Measurements from ENCODE around the gene LRMDA.

The LRMDA gene

DNA sequence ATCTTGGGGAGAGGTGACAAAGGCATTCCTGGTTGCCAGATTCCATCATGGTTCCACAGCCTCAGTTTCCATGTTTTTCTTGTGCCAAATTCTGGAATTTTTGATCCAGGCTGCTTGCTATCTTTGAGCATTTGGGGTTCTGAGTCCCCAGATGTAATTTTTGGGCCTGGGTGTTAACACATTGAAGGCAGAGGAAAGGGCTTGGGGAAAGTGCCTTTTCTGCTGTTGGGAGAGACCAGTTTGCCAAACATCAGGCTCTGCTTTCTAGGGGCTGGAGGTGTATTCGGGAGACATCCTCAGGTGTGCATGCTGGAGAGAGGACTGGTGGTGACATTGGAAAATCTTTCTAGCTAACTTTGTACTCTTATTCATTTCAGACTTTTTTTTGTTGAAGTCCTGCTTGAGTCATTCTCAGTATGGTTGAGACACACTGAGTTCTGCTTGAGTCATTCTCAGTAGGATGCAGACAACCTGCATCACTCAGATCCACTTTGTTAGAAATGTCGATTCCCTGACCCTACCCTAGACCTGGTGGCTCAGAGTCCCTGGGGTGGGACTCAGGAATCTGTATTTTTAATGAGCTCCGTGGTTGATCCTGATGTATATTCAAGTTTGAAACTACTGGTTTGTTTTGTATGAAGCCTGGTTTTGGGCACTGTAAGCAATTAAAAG lies 101.0 kb downstream of the LRMDA start:
- DNase-seq (ENCODE audit: low read depth in 2 of 2, low spot score in 1 of 2): no peak

DNA sequence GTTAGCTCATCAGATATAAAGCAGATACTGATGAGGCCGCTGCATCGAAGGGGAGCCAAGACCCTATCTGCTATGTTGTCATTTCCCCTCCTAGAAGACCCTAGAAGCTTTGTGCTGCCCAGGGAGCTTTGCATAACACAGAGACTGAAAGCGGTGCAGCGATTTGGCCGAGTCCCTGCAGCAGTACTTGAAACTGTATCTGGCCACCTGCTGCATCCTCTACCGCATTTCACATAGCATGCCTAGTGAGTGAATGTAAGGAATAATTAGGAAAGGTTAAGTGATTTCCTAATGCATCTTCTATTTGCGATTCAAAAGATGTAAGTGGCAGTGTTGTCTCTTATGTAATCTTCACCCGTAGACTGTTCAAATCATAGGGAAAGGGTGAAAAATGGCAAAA lies 106.7 kb downstream of the LRMDA start:
- DNase-seq (ENCODE audit: low read depth in 2 of 2, low spot score in 1 of 2): no peak

DNA sequence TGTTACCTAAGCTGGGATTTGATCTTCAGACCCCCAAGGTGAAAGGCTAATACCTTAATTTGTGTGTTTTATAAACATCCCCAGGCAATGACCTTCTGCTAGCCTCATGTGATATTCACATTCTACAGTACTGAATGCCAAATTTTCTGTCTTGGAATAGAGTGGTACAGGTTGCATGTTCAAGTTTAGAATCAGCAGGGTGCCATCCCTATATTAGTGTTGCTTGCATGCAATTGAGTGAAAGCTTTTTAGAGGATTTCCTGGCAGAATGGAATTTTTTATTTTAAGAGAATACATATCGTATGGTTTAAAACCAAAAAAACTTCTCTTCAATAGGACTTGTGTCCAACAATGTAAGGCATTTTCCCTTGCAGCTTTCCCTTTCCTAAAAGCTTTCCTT lies 107.3 kb downstream of the LRMDA start:
- DNase-seq (ENCODE audit: low read depth in 2 of 2, low spot score in 1 of 2): no peak

DNA sequence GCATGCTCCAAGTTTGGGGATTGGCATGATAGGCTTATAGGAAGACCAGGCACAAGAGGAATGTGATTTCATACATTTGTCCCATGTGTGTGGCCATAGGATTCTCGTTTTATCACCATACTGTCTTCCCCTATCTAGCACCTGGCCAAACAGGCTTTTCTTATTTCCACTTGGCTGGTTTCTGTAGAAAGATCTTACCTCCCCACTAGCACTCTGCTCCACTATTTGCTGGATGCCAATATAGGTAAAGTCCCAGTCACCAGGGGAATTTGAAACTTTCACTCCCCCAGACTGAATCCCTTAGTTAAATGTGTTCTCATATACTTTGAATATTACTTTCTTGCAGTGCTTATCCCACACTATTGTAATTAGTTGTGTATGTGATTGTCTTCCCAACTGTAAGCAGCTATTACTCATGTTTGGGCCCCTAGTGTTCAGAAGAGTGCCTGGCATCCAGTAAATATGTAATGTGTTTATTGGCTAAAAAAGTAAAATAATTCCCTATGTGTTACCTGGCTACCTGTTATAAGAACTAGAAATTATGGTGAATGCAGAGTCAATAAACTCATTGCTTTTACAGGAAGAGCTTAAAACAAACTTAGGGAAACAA lies 109.0 kb downstream of the LRMDA start:
- no peak for DNase-seq (ENCODE audit: low read depth in 2 of 2, low spot score in 1 of 2)

DNA sequence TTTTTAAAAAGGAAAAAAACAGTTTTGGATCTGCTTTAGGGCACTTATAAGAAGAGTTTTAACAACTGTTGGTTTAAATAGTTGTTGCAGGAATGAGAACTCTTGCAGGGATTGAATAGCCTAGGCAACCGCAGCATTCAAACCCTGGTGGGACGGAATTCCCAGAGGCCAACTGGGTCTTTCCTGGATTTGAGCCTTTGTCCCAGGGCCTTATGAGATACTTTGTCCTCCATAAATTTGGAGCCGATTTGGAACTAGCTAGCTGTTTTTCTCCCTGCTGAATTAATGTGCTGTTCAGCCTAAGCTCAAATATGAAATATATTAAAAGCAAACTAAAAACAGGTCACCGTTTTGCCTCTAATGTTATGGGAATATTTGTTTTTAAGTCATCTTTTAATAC lies 109.6 kb downstream of the LRMDA start:
- DNase-seq (ENCODE audit: low read depth in 2 of 2, low spot score in 1 of 2): no peak

DNA sequence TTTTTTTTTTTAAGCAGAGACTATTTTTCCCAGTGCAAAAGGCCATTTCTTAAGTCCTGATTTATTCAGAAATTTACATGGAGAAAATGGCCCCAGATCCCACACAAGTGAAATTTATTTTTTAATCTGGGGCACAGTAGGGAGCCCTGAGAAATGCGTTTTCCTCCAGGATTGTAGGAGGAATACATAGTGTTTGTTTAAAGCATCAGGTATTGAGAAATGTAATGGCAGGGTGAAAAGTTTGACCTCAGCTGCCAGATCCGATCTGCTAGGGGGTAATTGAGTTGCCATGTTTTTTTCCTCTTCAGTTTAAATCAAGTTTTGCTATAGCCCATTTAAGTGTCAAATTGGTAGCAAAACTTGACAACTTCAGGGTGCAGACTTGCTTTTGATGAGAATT lies 110.0 kb downstream of the LRMDA start:
- DNase-seq (ENCODE audit: low read depth in 2 of 2, low spot score in 1 of 2): no peak

DNA sequence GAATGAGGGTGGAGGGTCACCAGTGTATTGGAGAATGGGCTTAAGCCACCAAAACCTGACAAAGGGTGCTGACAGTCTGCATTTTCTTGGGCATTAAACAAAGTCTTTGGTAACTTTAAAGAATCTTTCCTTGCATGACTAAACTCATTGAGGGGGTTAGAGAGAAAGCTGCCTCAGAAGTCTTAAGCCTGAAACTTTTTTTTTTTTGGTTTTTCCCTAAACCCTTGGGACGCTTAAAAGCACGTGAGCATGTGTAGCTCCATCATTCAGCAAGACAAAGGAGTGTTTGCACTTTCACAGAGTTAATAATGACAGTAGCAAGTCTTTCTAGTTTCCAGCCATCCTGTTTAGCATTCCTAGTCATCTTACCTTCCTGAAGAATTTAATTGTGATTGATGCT lies 110.7 kb downstream of the LRMDA start:
- no peak for DNase-seq (ENCODE audit: low read depth in 2 of 2, low spot score in 1 of 2)

DNA sequence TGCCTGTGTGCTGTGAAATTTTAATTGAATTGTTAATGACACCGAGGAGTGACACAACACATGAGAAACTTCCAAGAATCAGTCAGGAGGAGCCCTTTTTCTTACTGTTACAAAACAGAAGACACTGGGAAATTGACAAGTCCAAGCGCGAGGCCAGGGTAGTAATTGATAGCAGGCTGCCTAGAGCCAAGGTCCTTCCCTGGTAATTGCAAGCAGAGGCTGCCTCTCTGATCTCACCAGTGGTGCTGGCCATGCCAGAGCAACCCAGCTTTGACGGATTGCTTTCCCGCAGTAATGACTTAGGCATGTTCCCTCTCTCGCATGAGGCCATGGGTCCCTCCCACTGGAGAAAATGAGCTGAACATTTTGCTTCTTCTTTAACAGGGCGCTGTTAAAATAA lies 111.5 kb downstream of the LRMDA start:
- DNase-seq (ENCODE audit: low read depth in 2 of 2, low spot score in 1 of 2): no peak

DNA sequence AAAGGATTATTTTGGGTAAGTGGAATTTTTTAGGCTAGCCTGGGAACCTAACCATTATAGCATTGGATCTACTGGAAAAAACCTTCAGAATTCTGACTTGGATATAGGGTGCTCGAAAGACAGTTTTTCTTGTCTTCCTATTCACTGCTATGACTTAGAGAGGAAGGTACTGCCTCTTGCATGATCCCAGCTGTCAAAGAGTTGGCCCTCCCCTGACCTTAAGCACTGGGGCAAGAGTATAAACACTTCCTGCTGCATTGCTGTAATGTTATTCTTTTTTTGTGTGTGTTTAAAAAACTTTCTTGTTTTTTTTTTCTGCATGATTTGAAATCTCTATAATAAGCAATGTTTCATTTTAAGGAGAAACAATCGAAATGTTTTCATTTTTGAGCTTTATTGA lies 113.0 kb downstream of the LRMDA start:
- no peak for DNase-seq (ENCODE audit: low read depth in 2 of 2, low spot score in 1 of 2)

DNA sequence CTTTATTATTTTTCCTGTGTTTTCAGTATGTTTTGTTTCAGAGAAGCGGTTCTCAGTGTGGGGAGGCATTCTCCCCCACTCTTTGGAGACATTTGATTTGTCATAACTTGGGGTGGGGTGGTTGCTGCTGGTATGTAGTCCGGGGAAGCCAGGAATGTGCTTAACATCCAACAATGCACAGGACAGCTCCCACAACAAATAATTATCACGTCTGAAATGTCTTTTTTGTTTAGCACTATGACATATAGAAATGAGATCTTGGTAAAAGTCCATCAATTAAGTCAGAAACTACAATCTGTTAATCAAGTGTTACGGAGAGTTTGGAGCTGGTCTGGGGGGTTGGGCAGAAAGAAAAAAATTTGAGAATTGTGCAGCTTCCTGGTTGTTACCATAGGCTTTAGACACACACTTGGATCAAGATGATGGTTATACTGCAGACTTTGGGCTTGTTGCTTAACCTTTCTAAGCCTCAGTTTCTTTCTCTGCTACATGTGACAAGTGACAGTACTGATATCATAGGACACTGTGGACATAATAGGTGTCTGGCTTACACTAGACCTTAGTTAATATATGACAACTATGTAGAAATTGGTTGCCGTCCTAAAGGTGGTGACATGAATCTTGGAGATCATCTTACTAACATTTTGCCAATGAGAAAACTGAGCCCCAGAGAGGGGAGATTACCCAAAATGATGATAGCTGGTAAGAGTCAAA lies 113.7 kb downstream of the LRMDA start:
- no peak for DNase-seq (ENCODE audit: low read depth in 2 of 2, low spot score in 1 of 2)

DNA sequence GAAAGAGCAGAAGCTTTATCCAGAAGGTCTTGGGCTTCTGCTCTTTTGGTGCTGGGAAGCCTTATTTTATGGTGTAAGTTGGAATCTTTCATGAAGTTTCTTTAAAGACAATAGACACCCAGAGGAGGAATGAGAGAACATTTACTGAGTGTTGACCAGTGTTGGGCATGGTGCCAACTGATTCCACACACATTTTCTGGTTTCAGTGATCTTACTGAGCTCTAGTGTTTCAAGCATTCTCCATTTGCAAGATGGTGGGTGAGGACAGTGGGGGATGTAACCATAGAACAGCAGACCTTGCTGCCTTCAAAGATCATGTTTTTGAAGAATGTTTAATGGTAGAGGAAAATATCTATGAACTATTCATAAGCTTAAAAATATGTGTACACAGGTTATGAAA lies 114.6 kb downstream of the LRMDA start:
- DNase-seq (ENCODE audit: low read depth in 2 of 2, low spot score in 1 of 2): no peak

DNA sequence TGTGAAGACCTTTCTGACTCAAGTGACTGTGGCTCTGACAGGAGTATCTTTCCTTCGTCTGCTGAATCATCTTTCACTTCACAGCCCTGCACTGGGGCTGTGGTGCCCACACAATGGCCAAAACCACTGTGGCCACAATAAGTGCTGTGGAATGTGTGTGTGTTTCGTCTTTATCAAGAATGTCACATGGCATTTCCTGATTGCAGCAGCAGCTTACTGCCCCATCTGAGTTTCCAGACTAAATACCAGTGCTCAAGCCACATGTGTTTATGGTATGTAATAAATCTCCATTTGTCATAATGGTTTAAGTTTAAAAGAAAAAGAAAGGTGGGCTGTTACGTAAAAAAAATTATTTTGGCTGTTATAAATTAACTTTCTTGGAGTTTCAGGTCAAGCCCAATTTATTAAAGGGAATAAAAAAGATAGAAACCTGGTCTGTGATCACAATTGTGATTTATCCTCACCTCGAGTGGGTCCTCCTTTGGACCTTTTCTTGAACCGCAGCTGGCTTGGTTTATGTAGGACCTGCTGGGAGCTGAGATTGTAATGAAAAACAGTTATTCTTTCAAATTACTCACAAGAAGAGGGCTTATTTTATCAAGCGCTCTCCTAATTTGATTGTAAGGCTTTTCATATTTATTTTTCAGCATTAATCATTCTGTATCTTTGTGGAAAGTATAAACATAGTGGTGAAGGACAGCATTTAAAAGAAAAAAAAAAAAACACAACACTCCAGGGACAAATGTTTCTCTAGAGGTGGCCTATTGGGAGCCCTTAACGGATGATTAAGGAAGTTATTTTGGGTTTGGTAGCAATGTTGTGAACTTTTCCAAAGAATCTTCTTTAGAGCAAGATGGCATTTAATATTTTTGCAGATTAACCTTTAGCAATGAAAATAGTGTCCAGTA lies 116.2 kb downstream of the LRMDA start:
- no peak for DNase-seq (ENCODE audit: low read depth in 2 of 2, low spot score in 1 of 2)

DNA sequence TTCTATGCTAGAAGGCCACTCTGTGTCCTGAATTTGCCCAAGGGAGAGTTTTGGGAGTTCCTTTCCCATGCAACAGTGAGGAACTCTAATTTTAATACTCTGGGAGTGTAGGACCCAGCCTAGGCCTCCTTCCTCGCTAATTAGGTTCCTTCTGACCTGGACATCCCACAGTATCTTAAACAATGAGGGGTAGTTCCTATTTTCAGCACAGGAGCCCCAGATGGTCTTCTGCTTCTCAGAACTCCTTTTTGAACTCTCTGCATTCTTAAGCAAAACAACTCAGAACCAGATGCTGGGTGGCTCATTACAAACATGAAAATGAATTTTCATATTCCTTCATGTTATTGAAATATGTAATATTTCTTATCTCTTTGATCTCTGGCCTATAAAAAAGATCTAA lies 116.9 kb downstream of the LRMDA start:
- no peak for DNase-seq (ENCODE audit: low read depth in 2 of 2, low spot score in 1 of 2)

DNA sequence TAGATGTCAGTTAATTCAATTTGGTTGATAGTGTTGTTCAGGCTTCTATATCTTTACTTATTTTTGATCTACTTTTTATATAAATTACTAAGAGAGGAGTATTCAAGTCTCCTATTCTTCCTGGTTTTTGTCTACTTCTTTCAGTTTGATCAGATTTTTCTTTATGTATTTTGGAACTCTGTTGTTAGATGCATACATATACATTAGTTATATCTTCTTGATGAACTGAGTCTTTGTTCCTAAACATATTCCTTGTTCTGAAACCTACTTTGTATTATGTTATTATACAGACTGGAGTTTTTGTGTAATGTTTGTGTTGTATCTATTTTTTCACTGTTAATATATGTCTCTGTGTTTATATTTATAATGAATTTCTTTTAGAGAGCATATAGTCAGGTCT lies 118.8 kb downstream of the LRMDA start:
- no peak for DNase-seq (ENCODE audit: low read depth in 2 of 2, low spot score in 1 of 2)

DNA sequence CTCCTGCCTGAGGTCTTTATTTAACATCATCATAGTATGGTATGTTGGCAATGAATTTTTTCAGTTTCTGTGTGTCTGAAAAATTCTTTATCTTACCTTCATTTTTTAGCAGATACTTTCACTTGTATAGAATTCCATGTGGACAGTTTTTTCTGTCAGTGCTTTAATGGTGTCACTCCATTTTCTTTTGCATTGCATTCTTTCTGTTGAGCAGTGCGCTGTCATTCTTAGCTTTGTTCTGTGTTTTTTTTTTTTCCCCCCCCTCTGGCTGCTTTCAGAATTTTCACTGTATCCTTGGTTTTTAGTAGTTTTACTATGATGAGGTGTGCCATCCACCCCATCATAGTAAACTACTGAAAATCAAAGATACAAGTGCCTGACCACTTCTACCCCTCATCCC lies 120.7 kb downstream of the LRMDA start:
- no peak for DNase-seq (ENCODE audit: low read depth in 2 of 2, low spot score in 1 of 2)

DNA sequence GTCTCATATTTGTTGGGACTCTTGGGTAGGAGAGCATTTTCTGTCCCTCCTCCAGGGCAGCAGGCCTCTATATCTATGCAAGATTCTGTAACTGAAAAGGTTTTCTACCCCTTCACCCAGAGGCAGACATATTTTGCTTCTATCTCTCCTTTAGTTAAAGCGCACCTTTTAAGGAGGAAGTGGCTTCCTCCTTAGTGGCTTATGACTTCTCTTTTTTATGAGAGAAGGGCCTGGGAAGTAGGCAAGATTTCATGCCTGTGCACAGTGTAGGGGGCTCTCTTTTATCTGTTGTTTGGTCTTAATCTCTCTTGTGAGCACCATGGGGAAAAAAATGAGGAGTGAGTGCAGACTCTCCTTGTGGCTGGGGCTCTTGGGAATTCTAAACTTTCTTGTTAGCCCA lies 122.1 kb downstream of the LRMDA start:
- DNase-seq (ENCODE audit: low read depth in 2 of 2, low spot score in 1 of 2): no peak

DNA sequence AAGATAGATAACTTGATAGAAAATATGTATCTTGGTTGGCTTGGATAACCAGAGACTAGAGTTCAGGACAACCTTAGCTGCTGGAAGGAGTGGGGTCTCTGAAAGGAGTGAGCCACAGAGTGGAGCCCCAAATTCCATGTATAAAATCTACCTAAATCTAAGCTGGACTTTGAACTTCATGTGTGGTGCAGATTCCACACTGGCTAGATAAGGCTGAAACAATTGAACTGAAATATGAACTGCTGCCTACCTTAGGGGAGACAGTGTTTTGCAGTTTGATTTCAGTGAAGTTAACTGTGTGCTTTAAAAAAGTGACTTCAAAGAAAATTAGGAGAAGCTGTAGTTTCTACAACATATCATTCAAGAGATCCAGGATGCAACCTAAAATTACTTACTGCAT lies 123.9 kb downstream of the LRMDA start:
- no peak for DNase-seq (ENCODE audit: low read depth in 2 of 2, low spot score in 1 of 2)

DNA sequence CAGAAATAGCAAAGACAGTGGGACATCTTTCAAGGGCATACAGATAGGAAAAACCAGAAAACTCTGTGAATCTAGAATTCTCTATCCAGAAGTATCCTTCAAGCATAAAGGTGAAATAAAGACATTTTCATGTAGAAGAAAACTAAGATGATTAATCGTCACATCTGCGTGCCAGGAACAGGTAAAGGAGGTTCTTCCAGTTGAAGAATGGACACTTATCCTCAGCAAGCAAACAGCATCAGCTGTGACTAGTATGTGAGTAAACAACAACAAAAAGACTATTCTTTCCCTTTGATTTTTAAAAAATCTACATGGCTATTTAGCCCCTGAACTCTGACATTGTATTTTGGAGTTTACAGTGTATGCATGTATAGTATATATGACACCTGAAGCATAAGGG lies 124.9 kb downstream of the LRMDA start:
- DNase-seq (ENCODE audit: low read depth in 2 of 2, low spot score in 1 of 2): no peak

DNA sequence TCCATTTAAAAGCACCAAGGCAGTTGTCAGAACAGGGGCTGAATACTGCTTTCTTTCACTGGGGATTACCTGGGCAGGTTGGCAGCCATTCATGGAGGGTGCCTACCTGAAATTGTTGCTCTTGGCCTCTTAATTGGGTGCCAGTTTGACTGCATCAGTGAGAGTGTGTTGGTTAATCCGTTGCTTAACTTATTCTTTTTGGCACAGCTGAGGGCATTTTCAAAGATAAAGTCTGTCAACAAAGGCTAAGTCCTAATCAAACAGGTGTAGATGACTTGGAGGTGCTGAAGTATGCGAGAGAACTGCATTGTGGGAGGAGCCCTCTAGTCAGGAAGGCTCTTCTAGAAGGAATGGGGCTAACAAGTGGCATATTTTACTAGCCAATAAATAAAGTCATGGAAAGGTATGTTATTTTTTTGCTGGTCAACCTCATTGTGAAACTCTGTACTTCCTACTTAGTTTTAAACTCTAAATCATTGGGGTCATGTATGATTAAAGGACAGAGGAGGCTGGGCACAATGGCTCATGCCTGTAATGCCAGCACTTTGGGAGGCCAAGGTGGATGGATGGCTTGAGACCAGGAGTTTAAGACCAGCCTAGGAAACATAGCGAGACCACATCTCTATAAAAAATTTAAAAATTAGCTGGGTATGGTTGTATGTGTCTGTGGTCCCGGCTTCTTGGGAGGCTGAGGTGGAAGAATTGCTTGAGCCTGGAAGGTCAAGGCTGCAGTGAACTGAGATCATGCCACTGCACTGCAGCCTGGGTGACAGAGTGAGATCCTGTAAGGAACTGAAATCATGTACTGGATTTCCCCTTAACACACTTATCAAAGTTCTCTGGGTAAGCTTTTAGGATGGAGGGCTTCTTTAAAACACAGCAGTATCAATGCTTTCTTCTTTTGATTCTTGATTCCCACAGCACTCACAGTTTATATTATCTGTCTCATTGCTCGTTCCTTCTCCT lies 134.1 kb downstream of the LRMDA start:
- no peak for DNase-seq (ENCODE audit: low read depth in 2 of 2, low spot score in 1 of 2)

DNA sequence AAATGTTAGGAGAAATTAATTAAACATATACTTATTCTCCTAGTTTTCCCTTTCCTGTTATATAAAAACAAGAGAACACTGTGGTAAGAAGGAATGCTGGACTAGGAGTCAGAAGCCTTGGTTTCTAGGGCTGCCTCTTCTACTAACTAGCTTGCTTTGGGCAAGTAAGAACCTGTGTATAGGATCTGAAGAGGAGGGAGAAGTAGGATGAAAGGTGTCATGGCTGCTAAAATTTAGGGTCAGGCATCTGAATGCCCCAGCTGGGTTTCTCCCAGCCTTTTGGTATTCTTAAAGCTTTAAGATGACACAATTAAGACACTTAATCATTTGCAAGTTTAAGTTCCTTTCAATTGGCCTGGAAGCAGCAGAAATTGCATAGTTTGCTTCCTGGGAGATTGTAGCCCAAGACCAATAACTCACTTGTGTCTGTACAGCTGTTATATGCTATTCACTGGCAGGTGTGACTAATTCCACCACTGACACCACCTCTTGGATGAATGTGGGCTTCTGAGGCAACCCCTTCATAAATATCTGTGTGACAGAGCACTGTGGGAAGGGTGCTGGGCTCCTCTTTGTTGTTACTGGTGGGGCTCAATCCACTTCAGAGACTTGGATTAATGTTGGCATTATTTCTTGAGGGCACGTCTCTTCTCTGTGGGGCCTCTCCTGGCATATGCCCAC lies 137.2 kb downstream of the LRMDA start:
- DNase-seq (ENCODE audit: low read depth in 2 of 2, low spot score in 1 of 2): no peak

All from stimulated activated CD8-positive, alpha-beta memory T cell treated with anti-CD3 and anti-CD28 coated beads, Interleukin-4, amount 100 ng/mL, for 1 hour (primary cell).